Keratinocyte (primary cell): ENCODE results near the gene TLR9. TPM values are rescaled to one million over a fixed set of nuclear protein-coding genes. Genes with fewer than 3 reads are reported as not detected.

Source experiments
- DNase-seq: peaks from one replicate; pipeline ENCODE4 v3.0.0-alpha.2; 2011; ENCODE audit warnings: low read depth, missing footprints, low spot score
- FAIRE-seq: peaks from 2 replicates; lab custom pipeline; 2011; peaks lifted over from hg19 to GRCh38; lab: Jason Lieb, UNC
- H2AFZ ChIP-seq: 2 replicates; pipeline ENCODE4 v1.6.0; 2012; ENCODE audit warnings: low read length, control low read depth, inconsistent platforms; ENCODE audit not compliant: control insufficient read depth
- H3K27ac ChIP-seq: 2 replicates; pipeline ENCODE4 v1.5.1; 2011; ENCODE audit warnings: low read length; ENCODE audit not compliant: control insufficient read depth, insufficient read depth
- H3K27me3 ChIP-seq: 3 replicates; pipeline ENCODE4 v1.6.0; 2011; ENCODE audit warnings: low read length; ENCODE audit not compliant: control insufficient read depth, insufficient read depth; ENCODE audit errors: extremely low read depth
- H3K36me3 ChIP-seq, 2 experiments: 2 replicates in 1 of 2; 3 replicates in 1 of 2; pipeline ENCODE4 v1.5.1; 2011; ENCODE audit warnings: low read length in 2 of 2, mild to moderate bottlenecking in 1 of 2; ENCODE audit not compliant: control insufficient read depth in 2 of 2, insufficient read depth in 2 of 2; ENCODE audit errors: extremely low read depth in 1 of 2
- H3K4me1 ChIP-seq: 3 replicates; pipeline ENCODE4 v1.5.1; 2011; ENCODE audit warnings: low read length; ENCODE audit not compliant: control insufficient read depth, insufficient read depth; ENCODE audit errors: extremely low read depth
- H3K4me2 ChIP-seq: 3 replicates; pipeline ENCODE4 v1.6.0; 2011; ENCODE audit warnings: low read depth, low read length; ENCODE audit not compliant: control insufficient read depth, insufficient read depth; ENCODE audit errors: extremely low read depth
- H3K4me3 ChIP-seq, 3 experiments: fragments of 200-600 bp in 1 of 3; sonication (generic) in 1 of 3; 2 replicates in 2 of 3; 3 replicates in 1 of 3; pipeline ENCODE4 v1.5.1; 2011 to 2016; ENCODE audit warnings: low read length in 3 of 3, mild to moderate bottlenecking in 3 of 3, control low read depth in 2 of 3, inconsistent platforms in 1 of 3, low read depth in 1 of 3, mixed read lengths in 1 of 3, mixed run types in 1 of 3, moderate library complexity in 1 of 3; ENCODE audit not compliant: control insufficient read depth in 2 of 3, insufficient read depth in 2 of 3; ENCODE audit errors: extremely low read depth in 1 of 3
- H3K79me2 ChIP-seq: 2 replicates; pipeline ENCODE4 v1.6.0; 2012; ENCODE audit warnings: low read length; ENCODE audit not compliant: control insufficient read depth, insufficient read depth
- H3K9ac ChIP-seq: 3 replicates; pipeline ENCODE4 v1.6.0; 2011; ENCODE audit warnings: low read length; ENCODE audit not compliant: control insufficient read depth, insufficient read depth; ENCODE audit errors: extremely low read depth
- H3K9me1 ChIP-seq: 3 replicates; pipeline ENCODE4 v1.6.0; 2011; ENCODE audit warnings: low read length; ENCODE audit not compliant: control insufficient read depth, insufficient read depth; ENCODE audit errors: extremely low read depth
- H3K9me3 ChIP-seq: 2 replicates; pipeline ENCODE4 v1.5.1; 2012; ENCODE audit warnings: low read depth, low read length; ENCODE audit not compliant: control insufficient read depth
- H4K20me1 ChIP-seq: 3 replicates; pipeline ENCODE4 v1.6.0; 2011; ENCODE audit warnings: low read length; ENCODE audit not compliant: control insufficient read depth, insufficient read depth; ENCODE audit errors: extremely low read depth
- EZH2 ChIP-seq: IDR thresholded peaks from one replicate; pipeline ENCODE4 v1.6.1; 2012; ENCODE audit warnings: inconsistent platforms, mild to moderate bottlenecking, low read length, moderate library complexity
- dilution Hi-C: fragments of 300-500 bp; cut with MboI; formaldehyde crosslinking; loops from one replicate; pipeline ENCODE4 v1.7.0; 2020; ENCODE audit warnings: low sequenced_read_pairs; ENCODE audit not compliant: extremely low pct_ligation_motif_present
- polyA plus RNA-seq, 5 experiments: library from polyadenylated mRNA; depleted of rRNA in 3 of 5; stranded (reverse) in 3 of 5; stranded (forward) in 1 of 5; unstranded in 1 of 5; fragments of >200 nt; gene quantifications; 1 replicate in 1 of 5; 2 replicates in 3 of 5; 3 replicates in 1 of 5; pipeline versions ENCODE4 v1.2.1 to v1.2.3, GENCODE V29; 2011 to 2012; ENCODE audit warnings: missing spikeins in 2 of 5, low read depth in 1 of 5, low replicate concordance in 1 of 5
- TF ChIP-seq, protein P1 (sequence below), 3 experiments: IDR thresholded peaks in 1 of 3; conservative IDR thresholded peaks in 1 of 3; optimal IDR thresholded peaks in 1 of 3; 2 replicates in 2 of 3; 3 replicates in 1 of 3; pipeline versions ENCODE3 to v1.5.1; 2011; ENCODE audit warnings: low read length in 3 of 3, mild to moderate bottlenecking in 3 of 3, moderate library complexity in 2 of 3, control low read depth in 1 of 3, inconsistent platforms in 1 of 3; ENCODE audit not compliant: insufficient read depth in 2 of 3; ENCODE audit errors: extremely low read depth in 1 of 3

The TLR9 gene
- polyA plus RNA-seq, 1 donor (not counting 4 experiments of a cell fraction or from before 2014, with no cell fraction given), result not detected

- no peak for FAIRE-seq
- peaks cover 47 to 65% of the 10 kb centered on the region in 2 experiments for H3K36me3 ChIP-seq
- no peak overlapping the region for H3K9ac ChIP-seq
Observed at GRCh38 chr3:52210037-52210436, 15.4 kb downstream of the TLR9 start.

DNA sequence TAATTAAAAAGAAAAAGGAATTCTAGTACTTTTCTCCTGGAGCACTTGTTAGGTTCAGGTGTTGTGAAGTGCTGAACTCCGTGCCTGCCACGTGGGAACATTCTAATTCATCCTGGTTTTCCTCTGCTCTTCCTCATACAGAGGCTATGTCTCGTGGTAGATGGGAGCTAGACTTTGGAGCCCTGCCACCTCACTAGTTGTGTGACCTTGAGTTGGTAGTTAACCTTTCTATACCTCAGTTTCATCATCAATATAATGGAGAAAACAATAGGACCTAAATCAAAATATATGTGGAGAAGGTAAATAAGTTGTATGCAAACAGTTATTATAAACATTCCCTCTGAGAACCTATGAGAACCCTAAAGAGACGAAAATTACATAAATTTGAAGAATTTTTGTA is 16.9 kb downstream of the TLR9 start:
- Histone ChIP-seq H3K36me3 (peaks cover 47 to 74% of the 10 kb centered on the region in 2 experiments), H3K4me3 (no peak overlapping the region), H3K4me1 (peaks cover 14% of the 10 kb centered on the region), H3K9me1 (no peaks in the 10 kb centered on the region), H3K4me2 (no peak overlapping the region), H3K27me3 (no peaks in the 10 kb centered on the region), H3K9ac (no peak overlapping the region), H3K79me2 (no peaks in the 10 kb centered on the region), H4K20me1 (no peaks in the 10 kb centered on the region), H2AFZ (no peak overlapping the region), H3K9me3 (no peaks in the 10 kb centered on the region), H3K27ac (no peak overlapping the region)
- no peak for TF ChIP-seq EZH2
- TF ChIP-seq, protein P1, sequence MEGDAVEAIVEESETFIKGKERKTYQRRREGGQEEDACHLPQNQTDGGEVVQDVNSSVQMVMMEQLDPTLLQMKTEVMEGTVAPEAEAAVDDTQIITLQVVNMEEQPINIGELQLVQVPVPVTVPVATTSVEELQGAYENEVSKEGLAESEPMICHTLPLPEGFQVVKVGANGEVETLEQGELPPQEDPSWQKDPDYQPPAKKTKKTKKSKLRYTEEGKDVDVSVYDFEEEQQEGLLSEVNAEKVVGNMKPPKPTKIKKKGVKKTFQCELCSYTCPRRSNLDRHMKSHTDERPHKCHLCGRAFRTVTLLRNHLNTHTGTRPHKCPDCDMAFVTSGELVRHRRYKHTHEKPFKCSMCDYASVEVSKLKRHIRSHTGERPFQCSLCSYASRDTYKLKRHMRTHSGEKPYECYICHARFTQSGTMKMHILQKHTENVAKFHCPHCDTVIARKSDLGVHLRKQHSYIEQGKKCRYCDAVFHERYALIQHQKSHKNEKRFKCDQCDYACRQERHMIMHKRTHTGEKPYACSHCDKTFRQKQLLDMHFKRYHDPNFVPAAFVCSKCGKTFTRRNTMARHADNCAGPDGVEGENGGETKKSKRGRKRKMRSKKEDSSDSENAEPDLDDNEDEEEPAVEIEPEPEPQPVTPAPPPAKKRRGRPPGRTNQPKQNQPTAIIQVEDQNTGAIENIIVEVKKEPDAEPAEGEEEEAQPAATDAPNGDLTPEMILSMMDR (optimal IDR thresholded peaks at IDR 0.05 in 1 of 3, IDR thresholded peaks at IDR 0.05 in 1 of 3, conservative IDR thresholded peaks at IDR 0.05 in 1 of 3; ENCODE audit: extremely low read depth in 1 of 3, insufficient read depth in 2 of 3, low read length in 3 of 3), result no peak
- DNase-seq, result no peak
- FAIRE-seq, result no peak
- dilution Hi-C loops, result no loop called here

More at GRCh38 chr3:52210037-52210436, 15.4 kb downstream of the TLR9 start:
- no peak for DNase-seq
- H3K9me3 ChIP-seq, result no peaks in the 10 kb centered on the region
- dilution Hi-C loops, result no loop called here
- H3K79me2 ChIP-seq, result no peaks in the 10 kb centered on the region
- H3K4me2 ChIP-seq, result no peak overlapping the region
- no peaks in the 10 kb centered on the region for H3K27me3 ChIP-seq
- H3K9me1 ChIP-seq, result no peaks in the 10 kb centered on the region
- H3K27ac ChIP-seq, result no peak overlapping the region
- peaks cover 7% of the 10 kb centered on the region for H3K4me1 ChIP-seq
- no peaks in the 10 kb centered on the region for H4K20me1 ChIP-seq
- TF ChIP-seq, protein P1 (optimal IDR thresholded peaks at IDR 0.05 in 1 of 3, IDR thresholded peaks at IDR 0.05 in 1 of 3, conservative IDR thresholded peaks at IDR 0.05 in 1 of 3; ENCODE audit: extremely low read depth in 1 of 3, insufficient read depth in 2 of 3, low read length in 3 of 3), result no peak
- no peak for TF ChIP-seq EZH2
- H3K4me3 ChIP-seq, result no peak overlapping the region
- no peak overlapping the region for H2AFZ ChIP-seq
